ENCODE measurements around the gene PCDHGA6. TPM values are rescaled to one million over a fixed set of nuclear protein-coding genes. Genes with fewer than 3 reads are reported as not detected.

Gene PCDHGA6
- polyA plus RNA-seq, 4 donors: 5.7 to 8.9 (median 7.1) TPM

GRCh38 chr5:141419074-141419880 is 45.6 kb downstream of the PCDHGA6 start:
- DNase-seq (ENCODE audit: low read depth in 4 of 4, low spot score in 2 of 4): no peak

- DNase-seq (ENCODE audit: low read depth in 4 of 4, low spot score in 2 of 4): no peak
Measured at GRCh38 chr5:141420855-141421488, 47.3 kb downstream of the PCDHGA6 start, which contains the start of gene PCDHGA11. Gene PCDHGA11, plus strand, starts transcription at chr5:141421051. Its CDS starts 177 bp downstream, at chr5:141421228.

- no peak for DNase-seq (ENCODE audit: low read depth in 4 of 4, low spot score in 2 of 4)
Measured at GRCh38 chr5:141421489-141421855, 47.8 kb downstream of the PCDHGA6 start.

- no peak for DNase-seq (ENCODE audit: low read depth in 4 of 4, low spot score in 2 of 4)
Measured at GRCh38 chr5:141422742-141423291, 49.1 kb downstream of the PCDHGA6 start.

- no peak for DNase-seq (ENCODE audit: low read depth in 4 of 4, low spot score in 2 of 4)
Measured at GRCh38 chr5:141427783-141428426, 54.2 kb downstream of the PCDHGA6 start.

Other genes with a start within 250 kb of the PCDHGA6 start
- gene PCDHB5, start 238.7 kb upstream of the PCDHGA6 start, polyA plus RNA-seq (ENCODE audit: insufficient read length in 4 of 4): 10 to 100 TPM in 1 of 4 donors, 1 to 10 TPM in 3; 5.2 to 10.2 (median 7.8) TPM
- 1 to 10 TPM; 2.6 to 4.1 (median 3.2) TPM for gene PCDHB6, start 223.8 kb upstream of the PCDHGA6 start, polyA plus RNA-seq (ENCODE audit: insufficient read length in 4 of 4)
- 1 to 10 TPM; 4.5 to 7.1 (median 5.0) TPM for gene PCDHB7, start 201.2 kb upstream of the PCDHGA6 start, polyA plus RNA-seq (ENCODE audit: insufficient read length in 4 of 4)
- 1 to 10 TPM; 1.5 to 4.5 (median 2.8) TPM for gene PCDHB8, start 196.1 kb upstream of the PCDHGA6 start, polyA plus RNA-seq (ENCODE audit: insufficient read length in 4 of 4)
- 1 to 10 TPM; 4.4 to 8.8 (median 7.3) TPM for gene PCDHB16, start 191.5 kb upstream of the PCDHGA6 start, polyA plus RNA-seq (ENCODE audit: insufficient read length in 4 of 4)
- gene PCDHB9, start 186.7 kb upstream of the PCDHGA6 start, polyA plus RNA-seq (ENCODE audit: insufficient read length in 4 of 4): 1 to 10 TPM; 3.5 to 4.4 (median 4.1) TPM
- 1 to 10 TPM; 5.5 to 9.8 (median 6.6) TPM for gene PCDHB10, start 181.5 kb upstream of the PCDHGA6 start, polyA plus RNA-seq (ENCODE audit: insufficient read length in 4 of 4)
- gene PCDHB11, start 174.3 kb upstream of the PCDHGA6 start, polyA plus RNA-seq (ENCODE audit: insufficient read length in 4 of 4): 1 to 10 TPM; 4.9 to 6.0 (median 5.6) TPM
- gene PCDHB12, start 165.2 kb upstream of the PCDHGA6 start, polyA plus RNA-seq (ENCODE audit: insufficient read length in 4 of 4): 1 to 10 TPM; 4.7 to 6.3 (median 5.5) TPM
- 1 to 10 TPM; 5.0 to 7.6 (median 5.4) TPM for gene PCDHB13, start 160.0 kb upstream of the PCDHGA6 start, polyA plus RNA-seq (ENCODE audit: insufficient read length in 4 of 4)
- gene PCDHB14, start 150.5 kb upstream of the PCDHGA6 start, polyA plus RNA-seq (ENCODE audit: insufficient read length in 4 of 4): 10 to 100 TPM in 2 of 4 donors, 1 to 10 TPM in 2; 8.8 to 10.2 (median 9.8) TPM
- 10 to 100 TPM; 11.1 to 16.0 (median 15.0) TPM for gene PCDHB15, start 128.5 kb upstream of the PCDHGA6 start, polyA plus RNA-seq (ENCODE audit: insufficient read length in 4 of 4)
- gene SLC25A2, start 69.8 kb upstream of the PCDHGA6 start, polyA plus RNA-seq (ENCODE audit: insufficient read length in 4 of 4): under 1 TPM in 1 of 4 donors, not detected in 3; 0.14 TPM
- 100 to 1,000 TPM; 135 to 190 (median 151) TPM for gene TAF7, start 53.1 kb upstream of the PCDHGA6 start, polyA plus RNA-seq (ENCODE audit: insufficient read length in 4 of 4)
- gene PCDHGA1, start 43.4 kb upstream of the PCDHGA6 start, polyA plus RNA-seq (ENCODE audit: insufficient read length in 4 of 4): 1 to 10 TPM in 3 of 4 donors, under 1 TPM in 1; 0.93 to 1.0 (median 1.0) TPM
- 1 to 10 TPM; 4.8 to 8.4 (median 7.6) TPM for gene PCDHGA2, start 35.1 kb upstream of the PCDHGA6 start, polyA plus RNA-seq (ENCODE audit: insufficient read length in 4 of 4)
- gene PCDHGA3, start 30.1 kb upstream of the PCDHGA6 start, polyA plus RNA-seq (ENCODE audit: insufficient read length in 4 of 4): 1 to 10 TPM; 1.6 to 4.1 (median 3.0) TPM
- 1 to 10 TPM; 1.6 to 2.2 (median 1.8) TPM for gene PCDHGB1, start 23.8 kb upstream of the PCDHGA6 start, polyA plus RNA-seq (ENCODE audit: insufficient read length in 4 of 4)
- 1 to 10 TPM; 2.1 to 3.0 (median 2.5) TPM for gene PCDHGA4, start 18.9 kb upstream of the PCDHGA6 start, polyA plus RNA-seq (ENCODE audit: insufficient read length in 4 of 4)
- 1 to 10 TPM; 3.2 to 4.9 (median 3.8) TPM for gene PCDHGB2, start 13.9 kb upstream of the PCDHGA6 start, polyA plus RNA-seq (ENCODE audit: insufficient read length in 4 of 4)
- 1 to 10 TPM; 2.5 to 3.0 (median 2.8) TPM for gene PCDHGA5, start 9.7 kb upstream of the PCDHGA6 start, polyA plus RNA-seq (ENCODE audit: insufficient read length in 4 of 4)
- 1 to 10 TPM; 1.9 to 2.9 (median 2.2) TPM for gene PCDHGB3, start 3.6 kb upstream of the PCDHGA6 start, polyA plus RNA-seq (ENCODE audit: insufficient read length in 4 of 4)
- gene PCDHGA7, start 8.9 kb downstream of the PCDHGA6 start, polyA plus RNA-seq (ENCODE audit: insufficient read length in 4 of 4): 1 to 10 TPM; 2.0 to 2.6 (median 2.3) TPM
- gene PCDHGB4, start 13.8 kb downstream of the PCDHGA6 start, polyA plus RNA-seq (ENCODE audit: insufficient read length in 4 of 4): 1 to 10 TPM; 4.4 to 6.1 (median 5.8) TPM
- under 1 TPM; 0.46 to 0.55 (median 0.51) TPM for gene PCDHGA8, start 18.7 kb downstream of the PCDHGA6 start, polyA plus RNA-seq (ENCODE audit: insufficient read length in 4 of 4)
- gene PCDHGB5, start 24.1 kb downstream of the PCDHGA6 start, polyA plus RNA-seq (ENCODE audit: insufficient read length in 4 of 4): 10 to 100 TPM in 2 of 4 donors, 1 to 10 TPM in 2; 8.8 to 10.6 (median 10.0) TPM
- gene PCDHGA9, start 28.9 kb downstream of the PCDHGA6 start, polyA plus RNA-seq (ENCODE audit: insufficient read length in 4 of 4): 1 to 10 TPM; 5.0 to 6.4 (median 5.3) TPM
- gene PCDHGB6, start 34.1 kb downstream of the PCDHGA6 start, polyA plus RNA-seq (ENCODE audit: insufficient read length in 4 of 4): 1 to 10 TPM; 6.3 to 7.9 (median 7.4) TPM
- gene PCDHGA10, start 39.1 kb downstream of the PCDHGA6 start, polyA plus RNA-seq (ENCODE audit: insufficient read length in 4 of 4): 1 to 10 TPM; 3.1 to 3.8 (median 3.6) TPM
- 10 to 100 TPM; 14.0 to 17.5 (median 14.3) TPM for gene PCDHGB7, start 43.8 kb downstream of the PCDHGA6 start, polyA plus RNA-seq (ENCODE audit: insufficient read length in 4 of 4)
- gene PCDHGA11, start 47.2 kb downstream of the PCDHGA6 start, polyA plus RNA-seq (ENCODE audit: insufficient read length in 4 of 4): 1 to 10 TPM; 4.6 to 5.6 (median 5.1) TPM
- gene PCDHGA12, start 56.6 kb downstream of the PCDHGA6 start, polyA plus RNA-seq (ENCODE audit: insufficient read length in 4 of 4): 1 to 10 TPM; 1.1 to 2.4 (median 1.5) TPM
- gene PCDHGC3, start 102.1 kb downstream of the PCDHGA6 start, polyA plus RNA-seq (ENCODE audit: insufficient read length in 4 of 4): 100 to 1,000 TPM in 3 of 4 donors, 10 to 100 TPM in 1; 88.8 to 152 (median 118) TPM
- 1 to 10 TPM; 2.8 to 4.1 (median 3.0) TPM for gene PCDHGC4, start 111.1 kb downstream of the PCDHGA6 start, polyA plus RNA-seq (ENCODE audit: insufficient read length in 4 of 4)
- 1 to 10 TPM in 1 of 4 donors, under 1 TPM in 3; 0.22 to 1.1 (median 0.55) TPM for gene PCDHGC5, start 115.2 kb downstream of the PCDHGA6 start, polyA plus RNA-seq (ENCODE audit: insufficient read length in 4 of 4)
- gene DIAPH1, start 245.1 kb downstream of the PCDHGA6 start, polyA plus RNA-seq (ENCODE audit: insufficient read length in 4 of 4): 10 to 100 TPM; 63.1 to 75.5 (median 68.4) TPM